Measurements from ENCODE around the gene RTN4IP1.

RTN4IP1 gene

DNA sequence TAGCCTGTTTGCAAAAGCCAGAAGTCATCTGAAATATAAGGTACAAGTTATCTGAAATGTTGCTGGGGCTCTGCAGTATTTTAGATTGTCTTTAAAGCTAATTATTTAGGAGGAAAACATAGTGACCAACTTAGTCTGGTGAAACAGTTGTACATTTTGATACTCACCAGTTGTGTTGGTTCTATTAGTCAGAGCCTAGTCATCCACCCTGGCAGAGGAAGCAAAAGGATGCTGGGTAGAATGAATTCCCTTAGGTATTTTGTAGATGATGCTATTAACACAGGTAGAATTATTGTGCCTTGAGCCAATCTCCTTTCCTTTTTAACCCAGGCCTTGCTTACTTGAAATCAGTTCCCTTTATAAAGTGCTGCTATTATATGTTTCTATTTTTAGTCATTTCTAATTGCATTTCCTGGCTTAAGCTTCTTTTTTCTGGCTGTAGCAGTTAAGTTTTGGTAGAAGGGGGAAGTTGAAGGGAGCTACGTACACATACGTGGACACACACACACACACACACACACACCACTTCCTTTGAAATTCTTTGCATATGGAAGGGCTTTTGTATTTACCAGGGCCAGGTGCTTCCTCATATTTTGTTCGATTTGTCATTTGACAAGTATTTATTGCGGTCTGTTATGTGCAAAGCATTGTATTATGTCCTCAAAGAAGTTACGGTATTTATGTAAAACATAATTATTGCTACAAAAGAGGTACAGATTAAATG is 82.4 kb downstream of the RTN4IP1 start:
- DNase-seq (ENCODE audit: low read depth), result no peak

DNA sequence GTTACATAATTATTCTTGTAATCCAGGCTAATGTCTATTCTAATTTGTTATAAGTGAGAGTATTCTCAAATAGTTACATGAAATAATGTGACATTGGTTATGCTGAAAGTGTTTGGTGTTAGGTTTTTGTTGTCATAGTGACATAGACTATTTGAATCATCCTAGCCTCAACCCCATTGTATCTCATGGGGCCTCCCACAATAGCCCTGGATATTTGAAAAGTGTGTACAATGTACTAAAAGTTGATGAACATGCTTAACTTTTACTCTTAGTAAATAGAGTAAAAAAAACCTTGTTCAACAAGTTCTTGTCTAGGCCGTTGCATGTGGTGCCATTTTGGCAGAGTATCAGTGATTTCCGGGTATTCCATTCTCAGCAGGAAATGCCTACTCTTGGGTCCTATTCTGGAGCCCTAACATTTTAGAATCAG is 83.0 kb downstream of the RTN4IP1 start:
- DNase-seq (ENCODE audit: low read depth), result no peak

DNA sequence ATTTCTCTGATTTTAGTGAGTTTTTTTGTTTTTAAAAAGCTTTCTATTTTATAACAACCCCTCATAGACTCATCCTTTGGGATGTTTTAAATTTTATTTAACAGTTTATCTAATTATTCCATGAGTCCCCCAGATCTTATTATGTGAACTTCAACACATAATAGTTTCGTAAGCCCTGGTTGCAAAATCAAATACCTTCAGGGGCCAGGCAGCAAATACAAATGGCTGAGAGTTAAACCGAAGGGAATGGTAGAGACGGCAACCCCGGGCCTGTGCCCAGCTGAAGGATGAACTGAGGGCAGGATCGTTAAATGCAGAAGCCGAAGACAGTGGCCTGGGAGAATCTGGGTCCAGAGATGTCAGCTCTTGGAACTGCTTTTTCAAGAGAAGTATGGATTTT is 88.4 kb downstream of the RTN4IP1 start:
- no peak for DNase-seq (ENCODE audit: low read depth)

DNA sequence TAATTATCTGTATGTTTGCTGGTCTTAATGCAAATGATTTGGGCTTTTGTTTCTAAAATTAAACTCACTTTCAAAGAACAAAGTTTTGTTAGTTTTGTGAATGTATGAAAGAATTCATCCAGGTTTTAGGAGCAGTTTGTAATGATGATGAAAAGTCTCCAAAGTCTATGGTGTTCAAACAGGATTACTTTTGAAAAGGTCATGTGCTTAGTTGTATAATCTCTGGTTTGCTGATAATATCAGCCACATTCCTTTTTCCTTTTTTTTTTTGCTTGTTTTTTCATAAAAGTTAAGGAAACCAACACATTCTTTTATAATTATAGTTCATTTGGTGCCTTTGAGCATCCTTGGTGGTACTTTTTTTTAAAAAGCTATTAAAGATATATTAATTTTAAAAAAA is 88.9 kb downstream of the RTN4IP1 start:
- DNase-seq (ENCODE audit: low read depth), result no peak

DNA sequence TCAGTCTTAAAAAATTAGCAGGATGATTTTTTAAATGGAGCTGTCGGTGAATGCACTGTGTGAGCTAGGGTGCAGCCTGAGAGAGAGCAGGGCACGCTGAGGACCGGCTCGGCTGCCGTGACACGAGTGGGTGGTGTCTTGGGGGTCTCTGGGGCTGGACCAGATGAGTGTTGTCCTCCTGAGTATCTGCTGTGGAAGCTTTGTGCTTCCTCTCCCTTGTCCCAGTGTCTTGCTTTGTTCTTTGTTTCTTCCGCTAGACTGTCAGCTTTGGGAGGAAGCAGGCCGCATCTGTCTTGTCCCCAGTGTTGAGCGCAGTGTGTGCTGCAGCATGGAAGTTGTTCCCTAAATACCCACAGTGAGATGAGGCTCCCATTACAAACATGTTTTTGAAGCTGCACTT is 89.4 kb downstream of the RTN4IP1 start:
- no peak for DNase-seq (ENCODE audit: low read depth)

DNA sequence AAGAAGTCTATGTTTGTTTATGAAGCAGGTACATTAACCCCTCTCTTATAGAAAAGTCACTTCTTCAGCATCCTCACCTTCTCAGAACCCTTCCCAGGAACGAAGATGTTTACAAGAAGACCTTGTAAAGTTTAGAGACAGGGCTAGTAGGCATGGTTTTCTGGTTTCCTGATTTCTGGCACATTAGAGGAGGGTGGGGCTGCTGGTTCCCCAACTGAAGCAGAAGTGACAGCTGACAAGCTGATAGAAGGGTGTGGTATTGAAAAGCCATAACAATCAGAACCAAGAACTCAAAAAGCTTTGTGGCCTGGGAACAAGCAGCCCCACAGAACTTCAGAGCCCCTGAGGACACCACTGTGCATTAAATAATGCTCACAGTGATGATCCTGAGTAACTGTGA is 91.2 kb downstream of the RTN4IP1 start:
- DNase-seq (ENCODE audit: low read depth), result no peak

DNA sequence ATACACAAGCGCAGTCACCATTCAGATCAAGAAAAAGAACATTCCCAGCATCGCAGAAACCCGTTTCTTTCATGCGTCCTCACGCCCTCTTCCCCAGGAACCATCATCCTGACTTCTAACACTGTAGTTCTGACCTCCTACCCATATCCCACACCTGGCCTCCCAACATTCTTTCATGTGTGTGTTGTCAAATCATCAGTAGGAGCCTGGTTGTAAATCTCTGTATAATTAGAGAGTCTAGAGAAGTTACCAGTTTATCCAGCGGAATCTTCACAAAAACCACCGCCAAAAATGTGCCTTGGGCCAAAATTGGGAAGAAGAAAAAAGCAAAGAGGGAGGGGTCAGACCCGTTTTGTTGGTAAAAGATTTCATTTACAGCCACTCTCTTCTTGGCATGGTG is 91.6 kb downstream of the RTN4IP1 start:
- no peak for DNase-seq (ENCODE audit: low read depth)

DNA sequence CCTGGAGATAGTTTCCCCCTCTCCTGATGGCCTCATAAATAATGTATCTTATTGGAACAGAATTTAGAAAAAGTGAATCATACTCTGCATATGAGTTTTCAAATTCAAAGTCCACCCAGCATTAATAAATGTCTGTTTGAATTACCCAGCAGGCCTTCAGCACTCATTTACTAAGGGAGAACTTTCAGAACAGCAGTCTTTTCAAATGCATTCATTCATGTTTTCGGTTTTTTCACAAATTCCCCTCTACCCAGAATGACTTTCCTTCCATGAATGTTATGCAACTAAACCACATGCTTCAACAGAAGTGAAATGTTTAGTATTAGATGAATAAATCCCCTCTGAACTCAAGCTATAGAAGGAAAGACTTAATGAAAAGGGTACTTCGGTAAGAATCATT is 92.4 kb downstream of the RTN4IP1 start:
- no peak for DNase-seq (ENCODE audit: low read depth)

DNA sequence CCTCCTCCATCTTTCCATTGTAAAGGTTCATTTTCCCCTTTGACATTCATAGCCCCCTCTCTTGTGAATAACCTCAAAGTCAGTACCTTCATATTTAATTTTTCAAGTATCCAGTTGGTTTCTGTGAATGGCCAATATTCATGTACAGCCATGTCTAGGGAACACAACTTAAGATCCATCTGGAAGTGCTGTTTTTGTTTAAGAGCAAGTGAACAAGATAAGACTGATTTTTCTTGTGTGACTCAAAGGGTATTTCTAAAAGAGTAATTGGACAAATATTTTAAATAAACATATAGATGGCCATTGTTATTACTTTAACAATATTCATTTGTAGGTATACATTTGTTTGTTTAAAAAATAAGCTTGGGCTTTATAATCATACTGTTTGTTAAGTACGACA is 92.9 kb downstream of the RTN4IP1 start:
- no peak for DNase-seq (ENCODE audit: low read depth)

DNA sequence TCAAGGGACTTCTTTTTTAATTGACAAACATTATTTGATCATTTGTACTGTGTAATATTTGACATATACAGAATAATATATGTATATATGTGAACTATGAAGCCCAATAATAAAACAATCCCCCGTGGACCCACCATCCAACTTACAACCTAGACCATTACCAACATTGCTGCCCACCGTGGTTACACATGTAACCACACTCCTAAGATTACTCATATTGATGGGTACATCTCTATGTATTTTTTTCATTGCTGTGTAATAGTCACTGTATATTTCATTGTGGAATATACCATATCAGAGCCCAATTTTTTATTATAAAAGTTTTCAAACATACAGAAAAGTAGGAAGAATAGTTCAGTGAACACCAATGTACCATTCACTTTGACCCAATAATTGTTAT is 94.3 kb downstream of the RTN4IP1 start:
- DNase-seq (ENCODE audit: low read depth), result no peak

DNA sequence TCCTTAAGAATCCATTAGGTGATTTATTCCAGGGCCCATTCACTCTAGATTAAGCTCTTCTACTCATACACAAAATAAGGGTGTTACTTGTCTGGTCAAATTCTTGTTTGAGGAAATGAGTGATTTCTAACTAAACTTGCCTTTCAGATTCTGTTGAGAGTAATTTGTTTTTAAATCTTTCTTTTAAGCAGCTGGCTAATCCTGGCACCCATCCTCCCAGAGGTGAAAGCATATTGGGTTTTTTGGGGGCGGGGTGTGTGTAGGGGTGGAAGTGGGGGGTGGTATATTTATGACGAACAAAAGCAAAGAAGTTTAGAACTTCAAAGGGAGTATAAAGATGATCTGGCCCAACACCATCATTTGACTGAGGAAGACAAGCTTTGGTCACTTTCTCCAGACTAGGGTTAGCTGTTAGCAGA is 94.7 kb downstream of the RTN4IP1 start:
- no peak for DNase-seq (ENCODE audit: low read depth)

DNA sequence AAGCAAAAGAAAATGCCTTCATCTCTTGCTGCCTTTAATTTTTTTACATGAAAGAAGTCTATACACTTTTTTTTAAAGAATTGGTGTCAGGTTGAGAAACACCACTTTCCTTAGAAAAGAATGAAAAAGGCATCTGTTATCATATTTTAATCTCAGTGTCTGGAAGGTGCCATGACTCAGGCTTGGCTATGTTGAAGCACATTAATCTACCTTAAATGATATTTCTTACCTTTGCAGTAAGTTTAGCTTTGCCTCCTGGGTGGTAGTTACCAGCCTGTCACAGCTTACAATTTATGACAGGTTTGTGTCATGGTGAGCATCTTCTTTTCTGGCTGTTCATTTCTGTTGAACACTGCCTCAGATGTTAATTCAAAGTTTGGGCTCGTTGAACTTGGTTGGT is 95.3 kb downstream of the RTN4IP1 start:
- no peak for DNase-seq (ENCODE audit: low read depth)

DNA sequence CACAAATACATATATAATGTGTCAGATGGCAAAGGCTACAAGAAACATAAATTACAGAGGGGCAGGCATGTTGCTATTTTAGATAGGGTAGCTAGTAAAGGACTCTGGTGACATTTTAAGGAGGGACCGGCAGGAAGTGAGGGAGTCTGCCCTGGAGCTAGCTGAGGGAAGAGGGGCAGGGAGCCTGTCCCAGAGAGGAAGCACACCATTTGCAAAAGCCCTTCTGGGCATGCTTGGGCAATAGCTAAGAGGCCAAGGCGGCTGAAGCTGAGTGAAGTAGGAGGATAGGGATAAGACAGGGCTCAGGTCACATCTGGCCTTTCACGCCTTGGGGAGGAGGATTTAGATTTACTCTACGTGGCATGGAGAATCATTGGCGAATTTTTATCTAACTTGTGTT is 96.2 kb downstream of the RTN4IP1 start:
- DNase-seq (ENCODE audit: low read depth), result no peak

DNA sequence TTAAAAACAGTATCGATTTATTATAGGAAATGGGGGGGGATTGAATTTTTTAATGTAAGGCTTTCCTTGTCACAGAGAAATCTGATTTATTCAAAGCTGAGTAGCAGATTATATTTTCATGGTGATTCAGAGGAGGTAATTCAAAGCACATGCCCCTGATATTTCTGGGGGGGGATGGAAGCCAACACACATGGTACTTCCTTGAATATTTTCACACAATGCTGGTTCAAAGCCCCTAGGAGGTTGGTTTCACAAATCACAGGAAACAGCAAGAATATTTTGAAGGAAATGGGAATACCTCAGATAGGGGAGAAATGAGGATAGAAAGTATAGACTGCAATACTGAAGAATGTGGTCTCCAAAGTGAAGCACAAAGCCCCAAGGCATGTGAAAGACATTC is 98.8 kb downstream of the RTN4IP1 start:
- DNase-seq (ENCODE audit: low read depth), result no peak

DNA sequence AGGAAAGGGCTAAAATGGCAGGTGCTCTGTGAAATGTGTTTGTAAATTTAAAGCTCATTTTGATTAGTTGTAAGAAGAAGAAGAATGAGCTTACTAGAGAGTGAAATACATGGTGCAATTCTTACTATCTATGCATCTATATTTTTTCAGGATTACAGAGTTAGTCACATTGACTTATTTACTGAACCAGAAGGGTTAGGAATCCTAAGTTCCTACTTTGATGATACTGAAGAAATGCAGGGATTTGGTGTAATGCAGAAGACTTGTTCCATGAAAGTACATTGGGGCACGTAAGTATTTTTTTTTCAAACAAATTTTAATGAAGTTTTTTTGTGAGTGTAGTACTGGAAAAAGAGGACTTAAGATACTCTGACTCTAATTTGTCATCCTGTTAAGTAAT is 99.3 kb downstream of the RTN4IP1 start:
- no peak for DNase-seq (ENCODE audit: low read depth)

DNA sequence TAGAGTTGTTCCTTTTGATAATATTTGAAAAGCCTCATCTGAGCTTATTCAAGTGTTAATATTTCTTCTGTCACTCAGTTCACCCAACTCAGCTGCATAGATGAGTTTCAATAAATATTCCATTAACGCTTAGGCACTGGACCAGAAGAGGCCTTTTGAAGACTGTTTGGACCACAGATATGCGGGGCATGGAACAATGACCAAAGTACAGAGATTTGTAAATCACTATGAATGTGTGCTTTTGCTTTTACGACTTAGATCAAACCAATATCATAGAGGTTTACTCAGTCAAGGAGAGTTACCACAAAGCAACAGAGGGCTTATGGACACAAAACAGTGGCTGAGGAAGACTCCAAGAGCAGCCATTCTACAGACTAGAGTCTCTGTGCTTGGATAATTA is 99.9 kb downstream of the RTN4IP1 start:
- no peak for DNase-seq (ENCODE audit: low read depth)

DNA sequence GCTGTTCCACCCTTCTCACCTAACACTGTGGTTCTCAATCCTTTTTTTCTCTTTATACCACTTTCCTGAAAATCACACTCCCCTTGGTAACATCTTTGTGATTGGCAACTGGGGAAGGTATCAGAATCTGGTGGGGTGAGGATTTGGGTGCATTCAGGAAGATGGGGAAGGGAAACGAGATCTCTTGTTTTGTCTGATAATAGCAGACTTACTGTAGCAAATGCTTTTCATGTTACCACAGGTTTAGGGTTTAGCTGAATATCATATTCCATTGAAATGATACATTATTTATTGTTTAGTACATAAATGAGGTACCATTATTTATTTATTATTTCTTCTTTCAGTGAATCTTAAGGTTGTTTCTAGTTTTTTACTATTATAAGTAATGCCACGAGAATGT is 100.8 kb downstream of the RTN4IP1 start:
- no peak for DNase-seq (ENCODE audit: low read depth)

DNA sequence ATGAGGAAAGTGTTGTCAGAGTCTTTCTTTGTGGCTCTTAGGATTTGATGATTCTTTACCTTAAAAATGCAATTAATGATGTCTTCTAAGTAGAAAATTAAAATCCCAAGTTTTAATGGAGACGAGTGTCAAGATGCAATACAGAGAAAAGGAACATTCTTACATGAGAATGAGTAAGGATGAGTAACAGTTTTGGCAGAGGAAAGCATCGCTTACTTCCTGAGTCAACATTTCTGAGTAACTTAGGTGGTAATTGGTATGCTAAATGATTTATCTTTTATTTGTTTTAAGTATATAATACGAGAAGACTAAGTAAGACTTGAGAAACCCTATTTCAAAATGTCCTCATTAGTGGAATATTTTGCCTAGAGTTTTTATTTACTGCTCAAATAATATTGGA is 101.3 kb downstream of the RTN4IP1 start:
- DNase-seq (ENCODE audit: low read depth), result no peak

DNA sequence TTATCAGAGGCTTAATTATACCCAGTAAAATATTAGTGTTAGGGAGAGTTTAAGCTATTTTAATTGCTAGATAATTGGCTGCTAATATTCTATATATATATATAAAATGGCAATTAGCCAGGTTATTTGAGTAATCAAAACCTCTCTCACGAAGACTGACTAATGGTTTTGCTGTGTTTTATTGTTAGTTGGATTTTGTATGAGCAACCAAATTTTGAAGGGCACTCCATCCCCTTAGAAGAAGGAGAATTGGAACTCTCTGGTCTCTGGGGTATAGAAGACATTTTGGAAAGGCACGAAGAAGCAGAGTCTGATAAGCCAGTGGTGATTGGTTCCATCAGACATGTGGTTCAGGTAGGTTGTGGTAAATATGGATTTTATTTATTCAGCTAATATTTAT is 102.2 kb downstream of the RTN4IP1 start:
- DNase-seq (ENCODE audit: low read depth), result no peak

DNA sequence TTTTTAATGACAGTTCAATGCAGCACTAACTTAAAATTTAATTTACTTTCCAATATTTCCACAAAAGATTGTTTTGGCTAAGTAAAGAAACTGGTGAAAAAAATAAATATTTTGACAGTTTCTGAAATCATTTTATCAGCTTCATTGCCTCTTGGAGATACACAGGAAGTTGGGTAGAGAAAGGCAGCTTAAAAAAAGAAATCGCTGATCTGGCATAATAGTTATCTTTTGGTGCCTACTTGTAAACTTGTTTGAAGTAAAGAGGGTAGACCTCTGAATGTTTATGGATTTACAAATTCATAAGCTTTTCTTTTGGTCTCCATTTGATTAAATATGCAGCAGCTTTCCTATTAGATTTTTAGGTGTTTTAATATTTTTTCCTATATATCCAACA is 103.4 kb downstream of the RTN4IP1 start:
- no peak for DNase-seq (ENCODE audit: low read depth)

DNA sequence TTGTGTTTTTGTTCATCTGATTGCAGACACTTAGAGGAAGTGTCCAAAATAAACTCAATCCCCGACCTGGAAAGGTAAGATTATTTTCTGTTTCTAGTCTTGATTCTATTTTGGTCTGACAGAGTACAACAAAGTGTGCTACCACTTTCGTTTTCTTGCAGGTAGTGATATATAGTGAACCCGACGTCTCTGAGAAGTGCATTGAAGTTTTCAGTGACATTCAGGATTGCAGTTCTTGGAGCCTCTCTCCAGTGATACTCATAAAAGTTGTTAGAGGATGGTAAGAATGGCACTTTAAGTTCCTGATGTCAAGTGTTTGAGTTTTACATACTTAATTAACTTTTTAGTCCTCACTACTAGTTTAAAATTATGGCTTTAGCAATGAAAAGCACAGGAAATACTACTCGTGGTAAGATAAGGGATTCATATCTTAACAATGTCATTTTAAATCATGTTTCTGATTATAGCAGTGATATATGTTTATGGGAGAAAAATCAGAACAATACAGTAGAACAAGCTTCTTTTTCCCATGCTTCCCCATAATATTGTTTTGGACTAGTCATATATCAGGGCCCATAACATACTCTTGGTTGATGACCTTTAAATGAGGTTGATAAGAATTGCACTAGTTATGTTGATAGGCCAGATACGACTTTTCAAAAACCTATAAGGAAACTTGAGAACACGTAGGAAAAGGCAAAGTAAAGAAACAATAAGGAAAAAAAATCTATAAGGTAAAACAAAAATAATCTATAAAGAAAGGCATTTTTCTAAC is 104.0 kb downstream of the RTN4IP1 start:
- DNase-seq (ENCODE audit: low read depth), result no peak

DNA sequence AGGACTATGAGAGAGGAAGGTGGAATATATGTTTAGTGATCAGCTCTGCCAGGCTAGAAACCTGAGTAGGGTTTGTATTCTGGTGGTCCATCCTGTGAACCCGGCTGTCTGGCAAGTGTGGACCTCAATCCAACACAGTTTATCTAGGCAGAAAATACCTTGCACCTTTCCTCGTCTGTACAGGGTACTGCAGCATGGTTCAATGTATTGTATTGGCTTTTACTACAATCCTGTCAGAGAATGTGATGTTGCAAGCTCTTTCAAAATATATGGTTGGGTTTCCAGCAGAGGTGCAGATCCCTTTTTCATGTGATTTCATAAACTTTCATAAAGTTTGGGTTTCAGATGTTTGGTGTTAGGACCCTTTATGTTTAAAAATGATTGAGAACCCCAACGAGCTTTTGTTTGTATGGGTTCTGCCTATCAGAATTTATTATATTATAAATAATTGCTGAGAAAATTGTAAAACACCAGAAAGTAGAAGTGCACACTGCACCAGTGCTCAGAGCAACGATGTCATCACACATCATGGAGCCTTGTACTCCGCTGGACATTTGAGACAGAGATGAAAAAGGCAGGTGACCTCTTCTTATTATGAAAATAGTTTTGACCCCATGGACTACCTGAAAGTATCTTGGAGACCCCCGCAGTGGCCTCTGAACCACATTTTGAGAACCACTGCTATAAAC is 106.6 kb downstream of the RTN4IP1 start:
- no peak for DNase-seq (ENCODE audit: low read depth)
